Psoas muscle (tissue), 8 donors: ENCODE measurements around the gene TMC6. TPM values are rescaled to one million over a fixed set of nuclear protein-coding genes. Genes with fewer than 3 reads are reported as not detected.

Source experiments
- ATAC-seq, 4 donors: fragments of 200-7000 bp; cut with Tn5 transposase; one replicate each; pipeline ENCODE4 v1.9.1; 2020; ENCODE audit warnings: moderate library complexity in 3 of 4, mild to moderate bottlenecking in 2 of 4
- DNase-seq, 2 donors: peaks; one replicate each; pipeline ENCODE4 v3.0.0-alpha.2; 2020
- H3K27ac ChIP-seq: fragments of 200-600 bp; one replicate; pipeline ENCODE4 v1.8.0; 2022
- H3K27me3 ChIP-seq, 3 donors: fragments of 200-600 bp in 1 of 3; one replicate each; pipeline versions ENCODE4 v1.6.1 to v1.8.0; 2013 to 2022; ENCODE audit warnings: low read length in 2 of 3, mild to moderate bottlenecking in 2 of 3, moderate library complexity in 1 of 3; ENCODE audit not compliant: insufficient read depth in 3 of 3
- H3K36me3 ChIP-seq, 2 donors: fragments of 200-600 bp in 1 of 2; one replicate each; pipeline versions ENCODE4 v1.6.1 to v1.8.0; 2013 to 2022; ENCODE audit warnings: low read depth in 1 of 2, mild to moderate bottlenecking in 1 of 2, moderate library complexity in 1 of 2; ENCODE audit not compliant: insufficient read depth in 1 of 2
- H3K4me1 ChIP-seq: fragments of 200-600 bp; one replicate; pipeline ENCODE4 v1.8.0; 2022
- H3K4me3 ChIP-seq: fragments of 200-600 bp; one replicate; pipeline ENCODE4 v1.8.0; 2022; ENCODE audit warnings: mild to moderate bottlenecking
- H3K9me3 ChIP-seq: fragments of 200-600 bp; one replicate; pipeline ENCODE4 v1.8.0; 2022
- WGBS, 3 donors: extraction: QIAGEN DNeasy Blood & Tissue Kit; methylation state at CpG; one replicate each; pipeline versions ENCODE4 v1.1.6 to v1.1.7; 2013; 5-methylcytosine and 5-hydroxymethylcytosine counted together
- intact Hi-C, 2 donors: fragments of 100-400 bp; cut with DNase I; formaldehyde crosslinking; loops; one replicate each; pipeline versions ENCODE4 v1.11.0 to v1.14.2; 2022
- polyA plus RNA-seq, 3 donors: library from polyadenylated mRNA; stranded (reverse); fragments of 200-250 nt; gene quantifications; one replicate each; pipeline ENCODE4 v1.2.3, GENCODE V29; 2013
- total RNA-seq, 4 donors: library from RNA; stranded (reverse); fragmentation: NEBNext Ultra II Directional in 2 of 4; extraction: Animal tissue kit (Norgen Biotek cat#: 25700) in 2 of 4; gene quantifications; one replicate each; pipeline versions ENCODE4 v1.2.1 to v1.2.4, GENCODE V29; 2021 to 2023
- TF ChIP-seq, protein P1 (sequence below): fragments of 200-600 bp; IDR thresholded peaks from one replicate; pipeline ENCODE4 v1.8.0; 2022; ENCODE audit warnings: antibody characterized with exemption
- donor health status: healthy with polysubstance abuse.
- donor health status: DM: no; HTN: no; CAD: no; lungs with moderate emphysema.
- donor health status: Bipolar disorder and iron deficiency.
- donor health status: healthy.
- donor health status: DM: yes; HTN: yes; CAD: no.
- donor health status: DM: no; HTN: no; CAD: no.
- donor health status: DM: no; HTN: no; CAD: no.
- donor health status: DM: yes; HTN: yes; CAD: no.

The TMC6 gene
- total and polyA plus RNA-seq, 7 donors: 2.7 to 11.0 (median 6.1) TPM

DNA sequence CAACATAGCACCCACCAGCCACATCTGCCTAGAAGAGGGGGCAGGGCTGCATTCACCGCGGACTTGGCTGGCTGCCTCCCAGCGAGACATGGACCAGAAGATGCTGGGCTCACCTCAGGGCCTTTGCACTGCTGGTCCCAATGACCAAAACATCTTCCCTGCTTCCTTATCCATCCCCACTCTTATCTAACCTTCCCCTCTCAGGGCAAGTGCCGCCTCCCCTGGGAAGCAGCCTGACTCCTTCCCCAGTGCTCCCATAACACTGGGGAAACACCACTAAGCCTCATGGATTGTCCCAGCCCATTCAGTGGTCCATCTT lies 5.7 kb downstream of the TMC6 start:
- ATAC-seq (no peak), DNase-seq (no peak)
- no peaks in the 10 kb centered on the region for H3K9me3 ChIP-seq
- TF ChIP-seq, protein P1, sequence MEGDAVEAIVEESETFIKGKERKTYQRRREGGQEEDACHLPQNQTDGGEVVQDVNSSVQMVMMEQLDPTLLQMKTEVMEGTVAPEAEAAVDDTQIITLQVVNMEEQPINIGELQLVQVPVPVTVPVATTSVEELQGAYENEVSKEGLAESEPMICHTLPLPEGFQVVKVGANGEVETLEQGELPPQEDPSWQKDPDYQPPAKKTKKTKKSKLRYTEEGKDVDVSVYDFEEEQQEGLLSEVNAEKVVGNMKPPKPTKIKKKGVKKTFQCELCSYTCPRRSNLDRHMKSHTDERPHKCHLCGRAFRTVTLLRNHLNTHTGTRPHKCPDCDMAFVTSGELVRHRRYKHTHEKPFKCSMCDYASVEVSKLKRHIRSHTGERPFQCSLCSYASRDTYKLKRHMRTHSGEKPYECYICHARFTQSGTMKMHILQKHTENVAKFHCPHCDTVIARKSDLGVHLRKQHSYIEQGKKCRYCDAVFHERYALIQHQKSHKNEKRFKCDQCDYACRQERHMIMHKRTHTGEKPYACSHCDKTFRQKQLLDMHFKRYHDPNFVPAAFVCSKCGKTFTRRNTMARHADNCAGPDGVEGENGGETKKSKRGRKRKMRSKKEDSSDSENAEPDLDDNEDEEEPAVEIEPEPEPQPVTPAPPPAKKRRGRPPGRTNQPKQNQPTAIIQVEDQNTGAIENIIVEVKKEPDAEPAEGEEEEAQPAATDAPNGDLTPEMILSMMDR: no peak
- H3K27ac ChIP-seq: no peak overlapping the region
- H3K36me3 ChIP-seq: no peaks in the 10 kb centered on the region
- H3K4me3 ChIP-seq: no peak overlapping the region
- H3K27me3 ChIP-seq: peaks cover 0 to 11% (median 5%) of the 10 kb centered on the region in 3 donors
- 88 to 94% (median 92%) methylated on average over 4 of the region's 4 CpGs for WGBS, 3 donors
- intact Hi-C loops: no loop called here
- peaks cover 3% of the 10 kb centered on the region for H3K4me1 ChIP-seq

- intact Hi-C loops: no loop called here
- no peak for DNase-seq
- Histone ChIP-seq H3K4me1 (no peaks in the 10 kb centered on the region), H3K36me3 (no peaks in the 10 kb centered on the region), H3K27ac (no peak overlapping the region), H3K9me3 (no peaks in the 10 kb centered on the region), H3K4me3 (no peak overlapping the region), H3K27me3 (peaks cover 0 to 7% (median 2%) of the 10 kb centered on the region in 3 donors)
- ATAC-seq: no peak
- 79 to 93% (median 83%) methylated on average over 23 of the region's 23 CpGs for WGBS, 3 donors
- TF ChIP-seq, protein P1: no peak
Measured at GRCh38 chr17:78122216-78122930, 6.2 kb downstream of the TMC6 start.

GRCh38 chr17:78121801-78122215 lies 6.7 kb downstream of the TMC6 start:
- 73 to 84% (median 80%) methylated on average over 11 of the region's 11 CpGs for WGBS, 3 donors
- DNase-seq (no peak), ATAC-seq (no peak)
- Histone ChIP-seq H3K4me3 (no peak overlapping the region), H3K27me3 (peaks cover 0 to 1% (median 0%) of the 10 kb centered on the region in 3 donors), H3K36me3 (no peaks in the 10 kb centered on the region), H3K27ac (no peak overlapping the region), H3K4me1 (no peaks in the 10 kb centered on the region), H3K9me3 (no peaks in the 10 kb centered on the region)
- TF ChIP-seq, protein P1: no peak
- intact Hi-C loops: no loop called here

DNA sequence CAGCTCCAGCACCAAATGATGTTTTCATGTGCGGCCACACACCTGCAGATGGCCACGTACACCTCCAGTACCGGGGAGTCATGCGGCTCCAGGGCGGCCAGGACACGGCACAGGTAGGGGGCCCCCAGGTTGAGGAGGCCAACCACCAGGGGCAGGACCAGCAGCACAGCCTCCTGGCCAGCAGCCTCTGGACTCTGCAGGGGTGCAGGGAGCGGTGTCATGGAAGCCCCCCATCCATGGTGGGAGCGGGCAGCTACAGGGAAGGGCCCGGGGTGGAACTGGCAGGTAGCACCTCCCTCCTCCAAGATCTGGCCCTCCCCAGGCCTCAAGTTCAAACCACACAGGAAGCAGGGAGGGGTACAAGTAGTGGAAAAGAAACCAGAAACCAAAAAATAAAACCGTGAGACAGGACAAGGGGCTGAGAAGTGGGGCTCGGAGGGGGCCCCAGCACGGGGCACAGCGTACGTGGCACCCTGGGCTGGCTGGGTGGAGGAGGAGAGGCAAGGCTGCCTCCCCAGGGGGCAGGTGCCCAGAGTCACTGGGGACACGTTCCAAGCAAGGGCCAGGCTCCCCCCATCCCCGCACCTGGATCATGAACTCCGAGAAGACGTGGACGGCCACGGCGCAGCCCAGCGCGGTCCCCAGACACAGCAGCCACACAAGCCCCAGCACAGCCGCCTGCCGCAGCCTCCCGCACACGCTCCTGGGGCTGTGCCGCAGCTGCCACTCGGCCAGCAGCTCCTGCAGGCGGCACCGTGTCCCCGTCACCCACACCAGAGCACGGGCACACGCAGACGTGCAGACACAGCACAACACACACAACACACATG lies 7.4 kb downstream of the TMC6 start:
- DNase-seq (no peak), ATAC-seq (no peak)
- TF ChIP-seq, protein P1: no peak
- Histone ChIP-seq H3K36me3 (no peaks in the 10 kb centered on the region), H3K4me1 (no peaks in the 10 kb centered on the region), H3K27me3 (no peaks in the 10 kb centered on the region), H3K27ac (no peak overlapping the region), H3K9me3 (no peaks in the 10 kb centered on the region), H3K4me3 (no peak overlapping the region)
- intact Hi-C loops: no loop called here
- 87 to 96% (median 88%) methylated on average over 28 to 35 of the region's 35 CpGs for WGBS, 3 donors
